Prostate gland (tissue), 2 donors: Measurements from ENCODE around the gene OLIG2.

Experiments
- POLR2A ChIP-seq: fragments of 450-650 bp; IDR thresholded peaks from one replicate; pipeline ENCODE4 v1.6.1; 2016; ENCODE audit warnings: antibody characterized with exemption, mild to moderate bottlenecking
- POLR2AphosphoS5 ChIP-seq: sonication (generic); formaldehyde crosslinking; IDR thresholded peaks from one replicate; pipeline ENCODE4 v1.6.1; 2017; ENCODE audit warnings: antibody characterized with exemption
- TF ChIP-seq, protein P1 (sequence below), 4 experiments: fragments of 200-600 bp in 2 of 4; fragments of 450-650 bp in 2 of 4; sonication (generic) in 2 of 4; IDR thresholded peaks; 1 replicate in 3 of 4; 2 replicates in 1 of 4; pipeline ENCODE4 v1.5.1; 2016 to 2019; ENCODE audit warnings: antibody characterized with exemption in 4 of 4, mild to moderate bottlenecking in 2 of 4, moderate library complexity in 2 of 4

DNA sequence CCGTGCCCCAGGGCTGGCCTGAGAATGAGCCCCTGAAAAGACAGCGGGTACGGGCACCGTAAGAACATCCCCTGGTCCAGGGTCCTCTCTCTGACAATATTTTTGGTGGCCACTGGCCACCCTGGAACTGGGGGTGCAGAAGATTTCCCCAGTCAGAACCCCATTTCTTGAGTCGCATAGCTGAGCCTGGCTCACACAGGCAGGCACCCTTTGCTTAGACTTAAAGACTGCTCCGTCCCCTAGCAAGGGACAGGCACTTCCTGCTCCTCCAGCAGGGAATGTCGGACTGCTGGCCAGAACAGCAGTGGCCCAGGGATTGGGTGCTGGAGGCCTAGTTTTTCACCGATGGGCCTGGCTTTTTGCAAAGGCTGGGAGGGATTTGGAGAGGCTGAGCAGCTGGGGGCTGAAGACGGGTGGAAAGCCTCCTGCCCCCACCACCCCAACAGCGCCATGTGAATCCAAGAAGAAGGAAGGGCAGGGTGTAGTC, 4.3 kb downstream of the OLIG2 start:
- TF ChIP-seq, protein P1, sequence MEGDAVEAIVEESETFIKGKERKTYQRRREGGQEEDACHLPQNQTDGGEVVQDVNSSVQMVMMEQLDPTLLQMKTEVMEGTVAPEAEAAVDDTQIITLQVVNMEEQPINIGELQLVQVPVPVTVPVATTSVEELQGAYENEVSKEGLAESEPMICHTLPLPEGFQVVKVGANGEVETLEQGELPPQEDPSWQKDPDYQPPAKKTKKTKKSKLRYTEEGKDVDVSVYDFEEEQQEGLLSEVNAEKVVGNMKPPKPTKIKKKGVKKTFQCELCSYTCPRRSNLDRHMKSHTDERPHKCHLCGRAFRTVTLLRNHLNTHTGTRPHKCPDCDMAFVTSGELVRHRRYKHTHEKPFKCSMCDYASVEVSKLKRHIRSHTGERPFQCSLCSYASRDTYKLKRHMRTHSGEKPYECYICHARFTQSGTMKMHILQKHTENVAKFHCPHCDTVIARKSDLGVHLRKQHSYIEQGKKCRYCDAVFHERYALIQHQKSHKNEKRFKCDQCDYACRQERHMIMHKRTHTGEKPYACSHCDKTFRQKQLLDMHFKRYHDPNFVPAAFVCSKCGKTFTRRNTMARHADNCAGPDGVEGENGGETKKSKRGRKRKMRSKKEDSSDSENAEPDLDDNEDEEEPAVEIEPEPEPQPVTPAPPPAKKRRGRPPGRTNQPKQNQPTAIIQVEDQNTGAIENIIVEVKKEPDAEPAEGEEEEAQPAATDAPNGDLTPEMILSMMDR (IDR thresholded peaks at IDR 0.05), result no peak
- TF ChIP-seq POLR2A, result no peak
- no peak for TF ChIP-seq POLR2AphosphoS5
